Measurements from ENCODE around the gene ZNF536.
"Not testable (repeated sequence)": the region's sequence is repeated elsewhere in the genome, so short reads cannot be mapped to it uniquely, and the experiment has no call there.

The ZNF536 gene

DNA sequence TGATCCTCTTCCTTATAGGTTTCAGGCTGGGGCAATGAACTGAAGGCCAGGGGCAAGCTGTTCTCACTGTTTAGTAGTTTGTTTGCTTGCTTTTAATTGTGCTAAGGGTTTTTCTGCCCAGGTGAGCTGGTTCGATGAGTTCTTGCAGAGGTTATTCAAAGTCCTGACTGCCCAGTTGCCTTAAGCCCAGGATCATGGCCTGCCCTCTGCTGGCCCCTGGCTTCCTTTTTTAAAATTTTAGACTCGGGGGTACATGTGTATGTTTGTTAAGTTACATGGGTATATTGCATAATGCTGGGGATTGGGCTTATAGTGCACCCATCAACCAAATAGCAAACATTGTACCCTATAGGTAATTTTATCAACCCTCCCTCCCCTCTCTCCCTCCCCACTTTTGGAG, 65.7 kb downstream of the ZNF536 start:
- Histone ChIP-seq H3K4me3 (no peak overlapping the region), H3K27ac (no peak overlapping the region)

DNA sequence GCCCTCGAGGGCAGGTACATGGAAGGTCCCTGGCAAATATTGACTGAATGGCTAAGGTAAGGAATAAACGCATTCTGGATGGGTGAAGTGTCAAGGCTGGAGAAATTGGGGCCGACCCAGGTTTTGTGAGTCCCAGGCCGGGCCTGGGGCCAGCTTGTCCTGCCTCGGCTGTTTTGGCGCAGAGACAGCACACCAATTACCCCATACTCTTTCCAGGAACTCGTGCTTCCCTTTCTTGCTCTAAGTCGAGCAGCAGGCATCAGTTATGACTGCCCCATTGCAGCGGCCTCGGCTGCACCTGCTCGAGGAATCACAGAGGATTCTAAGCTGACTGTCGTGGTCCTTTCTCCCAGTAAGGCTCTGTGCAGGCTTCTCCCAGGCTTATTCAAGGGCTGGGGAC, 67.1 kb downstream of the ZNF536 start:
- H3K4me3 ChIP-seq: no peak overlapping the region
- no peak overlapping the region for H3K27ac ChIP-seq

DNA sequence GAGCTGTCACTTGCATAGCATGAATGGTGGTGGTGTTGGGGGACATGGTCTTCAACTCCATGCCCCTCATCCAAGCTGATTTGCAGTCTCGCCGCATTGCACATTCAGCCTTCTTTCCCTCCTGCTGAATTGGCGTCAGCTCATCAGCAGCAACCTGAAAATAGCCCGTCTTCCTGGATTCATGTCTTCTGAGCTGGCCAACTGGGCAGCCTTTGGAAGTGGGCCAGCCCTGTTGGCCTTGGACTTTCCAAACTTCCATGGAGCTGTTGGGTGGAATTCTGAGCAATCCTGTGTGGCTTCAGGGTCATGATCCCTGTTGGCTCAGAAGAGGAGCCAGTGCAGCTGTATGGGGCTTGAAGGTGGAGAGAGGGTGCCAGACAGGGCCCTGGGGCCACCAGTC, 68.8 kb downstream of the ZNF536 start:
- no peak overlapping the region for H3K27ac ChIP-seq

DNA sequence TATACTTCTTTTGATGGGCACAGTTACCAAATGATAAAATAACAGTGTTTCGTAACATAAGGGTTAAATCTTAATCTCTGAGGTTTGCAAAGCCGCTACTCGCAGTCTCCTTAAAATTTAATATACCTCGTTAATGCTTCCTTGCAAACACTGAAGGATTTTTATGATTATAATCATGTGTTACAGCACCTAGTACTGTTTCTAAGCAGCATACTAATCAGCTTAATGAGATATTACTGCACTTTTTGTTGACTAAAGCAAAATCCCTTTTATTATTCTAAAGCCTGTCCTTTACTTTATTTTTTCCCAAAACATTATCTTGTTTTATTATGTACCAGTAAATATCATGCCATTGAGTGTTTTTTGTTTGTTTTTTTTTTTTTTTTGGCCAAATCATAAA, 70.5 kb downstream of the ZNF536 start:
- Histone ChIP-seq H3K4me3 (no peak overlapping the region), H3K27ac (no peak overlapping the region)

More for the DNA sequence above, 68.8 kb downstream of the ZNF536 start:
- no peak overlapping the region for H3K4me3 ChIP-seq

DNA sequence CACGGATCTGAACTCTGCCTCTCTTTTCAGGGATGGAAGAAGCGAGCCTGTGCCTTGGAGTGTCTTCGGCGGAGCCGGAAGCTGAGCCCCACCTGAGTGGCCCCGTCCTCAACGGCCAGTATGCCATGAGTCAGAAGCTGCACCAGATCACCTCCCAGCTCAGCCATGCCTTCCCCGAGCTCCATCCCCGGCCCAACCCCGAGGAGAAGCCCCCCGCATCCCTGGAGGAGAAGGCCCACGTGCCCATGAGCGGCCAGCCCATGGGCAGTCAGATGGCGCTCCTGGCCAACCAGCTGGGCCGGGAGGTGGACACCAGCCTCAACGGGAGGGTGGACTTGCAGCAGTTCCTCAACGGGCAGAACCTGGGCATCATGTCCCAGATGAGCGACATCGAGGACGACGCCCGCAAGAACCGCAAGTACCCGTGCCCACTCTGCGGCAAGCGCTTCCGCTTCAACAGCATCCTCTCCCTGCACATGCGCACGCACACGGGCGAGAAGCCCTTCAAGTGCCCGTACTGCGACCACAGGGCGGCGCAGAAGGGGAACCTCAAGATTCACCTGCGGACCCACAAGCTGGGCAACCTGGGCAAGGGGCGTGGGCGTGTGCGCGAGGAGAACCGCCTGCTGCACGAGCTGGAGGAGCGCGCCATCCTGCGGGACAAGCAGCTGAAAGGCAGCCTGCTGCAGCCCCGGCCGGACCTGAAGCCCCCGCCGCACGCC, 71.5 kb downstream of the ZNF536 start:
- H3K27ac ChIP-seq: no peak overlapping the region

DNA sequence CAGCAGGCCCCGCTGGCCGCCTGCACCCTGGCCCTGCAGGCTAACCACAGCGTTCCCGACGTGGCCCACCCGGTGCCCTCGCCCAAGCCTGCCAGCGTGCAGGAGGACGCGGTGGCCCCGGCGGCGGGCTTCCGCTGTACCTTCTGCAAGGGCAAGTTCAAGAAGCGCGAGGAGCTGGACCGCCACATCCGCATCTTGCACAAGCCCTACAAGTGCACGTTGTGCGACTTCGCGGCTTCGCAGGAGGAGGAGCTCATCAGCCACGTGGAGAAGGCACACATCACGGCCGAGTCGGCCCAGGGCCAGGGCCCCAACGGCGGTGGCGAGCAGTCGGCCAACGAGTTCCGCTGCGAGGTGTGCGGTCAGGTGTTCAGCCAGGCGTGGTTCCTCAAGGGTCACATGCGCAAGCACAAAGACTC, 72.1 kb downstream of the ZNF536 start:
- Histone ChIP-seq H3K4me3 (no peak overlapping the region), H3K27ac (no peak overlapping the region)

More for the DNA sequence above, 71.5 kb downstream of the ZNF536 start:
- H3K4me3 ChIP-seq: no peak overlapping the region

DNA sequence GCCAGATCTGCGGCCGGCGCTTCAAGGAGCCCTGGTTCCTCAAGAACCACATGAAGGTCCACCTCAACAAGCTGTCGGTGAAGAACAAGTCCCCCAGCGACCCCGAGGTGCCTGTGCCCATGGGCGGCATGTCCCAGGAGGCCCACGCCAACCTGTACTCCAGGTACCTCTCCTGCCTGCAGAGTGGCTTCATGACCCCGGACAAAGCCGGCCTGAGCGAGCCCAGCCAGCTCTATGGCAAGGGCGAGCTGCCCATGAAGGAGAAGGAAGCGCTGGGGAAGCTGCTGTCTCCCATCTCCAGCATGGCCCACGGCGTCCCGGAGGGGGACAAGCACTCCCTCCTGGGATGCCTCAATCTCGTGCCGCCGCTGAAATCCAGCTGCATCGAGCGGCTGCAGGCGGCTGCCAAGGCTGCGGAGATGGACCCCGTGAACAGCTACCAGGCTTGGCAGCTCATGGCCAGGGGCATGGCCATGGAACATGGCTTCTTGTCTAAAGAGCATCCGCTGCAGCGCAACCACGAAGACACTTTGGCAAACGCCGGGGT, 72.6 kb downstream of the ZNF536 start:
- H3K27ac ChIP-seq: no peak overlapping the region
- H3K4me3 ChIP-seq: no peak overlapping the region

DNA sequence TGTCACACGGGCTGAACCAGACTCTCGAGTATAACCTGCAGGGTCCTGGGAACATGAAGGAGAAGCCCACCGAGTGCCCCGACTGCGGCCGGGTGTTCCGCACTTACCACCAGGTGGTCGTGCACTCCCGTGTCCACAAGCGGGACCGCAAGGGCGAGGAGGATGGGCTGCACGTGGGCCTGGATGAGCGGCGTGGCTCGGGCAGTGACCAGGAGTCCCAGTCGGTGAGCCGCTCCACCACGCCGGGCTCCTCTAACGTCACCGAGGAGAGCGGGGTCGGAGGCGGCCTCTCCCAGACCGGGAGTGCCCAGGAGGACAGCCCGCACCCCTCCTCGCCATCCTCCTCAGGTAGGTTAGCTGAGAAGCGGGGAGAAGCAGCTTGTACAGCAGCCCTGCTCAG, 73.2 kb downstream of the ZNF536 start:
- Histone ChIP-seq H3K27ac (no peak overlapping the region), H3K4me3 (no peak overlapping the region)

DNA sequence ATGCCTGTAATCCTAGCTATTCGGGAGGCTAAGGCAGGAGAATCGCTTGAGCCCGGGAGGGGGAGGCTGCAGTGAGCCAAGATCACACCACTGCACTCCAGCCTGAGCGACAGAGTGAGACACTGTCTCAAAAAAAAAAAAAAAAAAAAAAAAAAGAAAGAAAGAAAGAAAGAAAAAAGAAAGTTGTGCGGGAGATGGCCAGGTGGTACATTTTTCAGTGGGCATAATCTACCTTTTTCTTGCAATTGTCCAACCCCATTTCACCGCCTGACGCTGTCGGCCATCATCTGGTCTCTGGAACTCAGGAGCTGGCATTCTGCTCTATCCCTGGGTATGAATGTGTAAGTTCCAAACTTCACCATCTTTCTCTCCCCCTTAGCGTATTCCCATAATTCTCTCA, 73.9 kb downstream of the ZNF536 start:
- not testable (repeated sequence) for H3K4me3 ChIP-seq, H3K27ac ChIP-seq

DNA sequence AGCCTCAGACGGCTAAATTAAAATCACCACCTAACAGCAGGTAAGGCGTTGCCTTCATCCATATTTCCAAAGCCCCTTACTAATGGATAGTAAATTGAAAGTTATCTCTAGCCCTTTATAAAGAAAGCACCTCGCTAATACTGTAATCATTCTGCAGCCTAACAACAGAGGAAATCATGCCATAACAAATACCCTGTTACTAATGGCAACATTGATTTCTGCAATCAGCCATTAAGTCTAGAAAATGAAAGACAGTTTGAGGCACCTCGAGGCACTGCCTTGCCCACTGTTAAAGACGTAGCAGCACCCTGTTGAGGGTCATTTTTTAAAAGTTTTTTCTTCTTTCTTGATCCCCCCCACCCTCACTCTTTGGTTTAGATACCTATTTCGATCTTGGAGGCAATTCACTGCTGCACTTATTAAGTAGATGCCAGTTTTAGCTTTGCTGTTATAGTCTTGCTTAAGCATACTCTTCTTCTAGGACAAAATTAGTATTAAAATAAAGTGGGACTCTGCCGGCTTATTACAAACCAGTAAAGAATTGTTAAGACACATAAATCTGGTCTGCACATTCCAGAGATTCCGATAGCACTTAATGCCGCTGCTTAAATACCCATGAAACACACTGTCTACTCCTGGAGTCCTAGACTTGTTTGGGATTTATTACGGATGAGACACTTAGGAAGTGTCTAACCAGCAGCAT, 74.8 kb downstream of the ZNF536 start:
- Histone ChIP-seq H3K4me3 (no peak overlapping the region), H3K27ac (no peak overlapping the region)

DNA sequence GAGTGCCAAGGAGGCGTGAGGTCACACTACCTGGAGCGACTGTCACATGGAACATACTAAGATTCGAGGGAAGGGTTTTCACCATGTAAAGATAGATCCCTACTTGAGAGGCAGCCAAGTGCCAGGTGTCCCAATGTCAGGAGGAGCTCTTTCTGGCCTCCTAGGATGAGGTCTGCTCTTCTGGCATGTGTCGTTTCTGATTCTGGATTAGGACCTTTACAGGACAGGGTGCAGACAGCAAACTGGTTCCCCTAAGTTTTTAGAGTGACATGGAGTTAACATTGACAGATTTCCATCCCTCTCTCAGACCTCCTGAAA, 75.3 kb downstream of the ZNF536 start:
- H3K27ac ChIP-seq: no peak overlapping the region
- H3K4me3 ChIP-seq: no peak overlapping the region

DNA sequence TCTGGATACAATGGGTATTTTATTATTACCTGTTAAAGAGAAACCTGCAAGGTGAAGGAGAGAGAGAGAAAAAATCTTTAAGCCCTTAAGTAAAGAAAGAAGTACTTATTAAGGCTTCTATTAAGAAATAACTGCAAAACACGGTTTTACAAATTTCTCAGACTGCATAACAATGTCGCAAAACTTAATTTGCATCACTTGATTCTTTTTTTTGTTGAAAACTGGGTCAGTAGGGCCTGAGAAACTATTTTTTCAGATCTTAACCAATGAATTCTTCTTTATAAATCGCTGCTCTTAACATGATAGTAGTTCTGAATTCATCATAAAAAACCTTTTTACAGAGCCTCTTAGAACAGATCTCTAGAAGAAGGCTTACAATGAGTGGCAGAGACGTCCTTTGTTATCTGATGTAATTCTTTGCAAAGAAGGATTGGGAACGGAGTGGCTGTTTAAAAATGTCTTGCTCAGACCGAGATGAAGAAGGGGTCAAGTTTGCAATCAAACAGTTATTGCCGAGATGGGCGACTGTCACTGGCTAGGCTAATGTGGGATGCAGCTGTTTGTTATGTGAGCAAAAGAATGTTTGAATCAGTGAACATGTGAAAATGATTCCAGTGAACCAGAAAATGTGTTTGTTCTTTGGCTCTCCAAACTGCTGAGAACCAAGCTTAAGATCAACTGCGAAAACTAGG, 76.3 kb downstream of the ZNF536 start:
- H3K4me3 ChIP-seq: no peak overlapping the region
- H3K27ac ChIP-seq: no peak overlapping the region

DNA sequence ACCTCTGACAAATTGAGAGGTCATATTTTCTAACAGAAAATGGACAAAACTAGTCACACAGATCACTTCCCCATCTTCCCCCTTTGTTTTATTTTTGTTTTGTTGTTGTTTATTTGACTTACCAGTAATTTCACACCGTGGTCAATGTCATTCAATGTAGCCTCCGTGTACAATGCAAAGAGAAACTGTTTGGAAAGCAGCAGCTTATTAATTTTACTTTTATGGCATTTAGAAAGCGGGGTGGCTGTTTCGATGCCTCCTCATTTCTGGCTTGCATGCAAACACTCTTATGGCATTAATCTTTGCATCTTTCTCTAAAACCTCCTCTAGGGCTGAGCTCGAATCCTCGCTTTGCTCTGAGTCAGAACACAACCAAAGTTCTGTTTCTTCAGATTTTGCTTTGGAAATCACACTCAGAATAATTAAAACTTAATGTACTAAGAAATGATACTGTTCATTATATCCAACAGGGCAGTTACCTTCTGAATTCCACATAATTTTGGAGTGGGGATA, 77.0 kb downstream of the ZNF536 start:
- Histone ChIP-seq H3K27ac (peak overlapping the region in 1 of 21 experiments; percentile 6), H3K4me3 (no peak overlapping the region)

DNA sequence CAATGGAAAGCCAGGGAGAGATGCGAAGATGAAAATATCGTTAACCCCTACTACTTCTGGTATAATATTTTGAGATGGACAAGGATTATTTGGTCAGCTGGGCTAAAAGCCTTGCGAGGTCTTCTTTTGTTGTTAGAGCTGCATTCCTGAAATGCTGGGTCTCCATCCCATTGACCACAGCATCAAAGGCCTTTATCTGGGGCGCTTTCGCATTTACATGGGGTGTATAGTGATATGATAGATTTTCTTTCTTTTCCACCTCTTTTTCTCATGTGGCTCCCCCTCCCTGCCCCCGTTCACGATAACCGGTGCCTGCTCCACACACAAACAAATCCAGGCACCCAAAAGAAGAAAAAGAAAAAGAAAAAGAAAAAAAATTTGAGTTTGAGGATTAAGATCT, 77.5 kb downstream of the ZNF536 start:
- peak overlapping the region in 1 of 21 experiments; percentile 6 for H3K27ac ChIP-seq
- H3K4me3 ChIP-seq: peak overlapping the region in 1 of 7 experiments; percentile 24

DNA sequence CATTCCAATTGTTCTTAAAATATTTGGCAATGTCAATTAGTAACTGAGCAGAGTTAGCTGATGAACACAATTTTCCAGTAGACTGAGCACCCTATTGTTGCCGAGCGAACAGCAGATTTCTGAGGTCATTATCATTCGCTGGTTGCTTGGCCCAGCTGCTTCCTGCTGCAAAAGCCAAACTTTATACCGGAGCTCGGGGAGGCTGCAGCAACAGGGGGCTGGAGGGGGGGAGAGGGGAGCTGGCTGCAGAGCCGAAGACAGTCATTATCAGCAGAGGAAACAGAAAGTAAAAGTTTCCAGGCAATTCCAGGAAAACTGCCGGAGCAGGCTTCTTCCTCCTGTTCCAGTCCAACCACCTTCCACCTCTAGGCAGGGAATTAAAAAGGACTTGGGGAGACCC, 77.9 kb downstream of the ZNF536 start:
- peak overlapping the region in 3 of 7 experiments; percentile 3 to 24 (median 15) for H3K4me3 ChIP-seq
- H3K27ac ChIP-seq: peak overlapping the region in 4 of 21 experiments; percentile 26 to 55 (median 45)

DNA sequence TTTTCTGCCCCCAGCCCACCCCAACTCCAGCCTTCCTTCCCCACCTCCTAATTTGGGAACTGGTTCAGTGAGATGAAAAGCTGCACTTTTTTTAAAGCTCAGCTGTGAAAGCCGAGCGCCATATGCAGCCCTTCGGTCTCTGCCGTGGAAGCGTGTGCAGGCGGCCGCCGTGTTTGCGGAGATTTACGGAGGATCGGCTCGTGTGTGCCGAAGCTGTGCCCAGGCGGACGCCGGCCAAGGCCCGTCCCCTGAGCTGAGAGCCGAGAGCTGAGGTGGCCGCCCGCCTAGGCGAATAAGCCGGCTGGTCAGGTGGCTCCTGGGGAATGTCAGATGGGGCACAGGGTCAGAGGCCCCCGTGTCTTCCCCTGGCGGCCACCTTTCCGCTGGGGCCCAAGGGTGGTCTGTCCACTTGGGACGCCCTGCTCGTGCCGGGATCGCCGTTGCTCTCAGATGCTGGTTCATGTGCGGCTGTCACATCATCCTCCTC, 78.7 kb downstream of the ZNF536 start:
- H3K4me3 ChIP-seq: peak overlapping the region in 4 of 7 experiments; percentile 3 to 24 (median 9)

DNA sequence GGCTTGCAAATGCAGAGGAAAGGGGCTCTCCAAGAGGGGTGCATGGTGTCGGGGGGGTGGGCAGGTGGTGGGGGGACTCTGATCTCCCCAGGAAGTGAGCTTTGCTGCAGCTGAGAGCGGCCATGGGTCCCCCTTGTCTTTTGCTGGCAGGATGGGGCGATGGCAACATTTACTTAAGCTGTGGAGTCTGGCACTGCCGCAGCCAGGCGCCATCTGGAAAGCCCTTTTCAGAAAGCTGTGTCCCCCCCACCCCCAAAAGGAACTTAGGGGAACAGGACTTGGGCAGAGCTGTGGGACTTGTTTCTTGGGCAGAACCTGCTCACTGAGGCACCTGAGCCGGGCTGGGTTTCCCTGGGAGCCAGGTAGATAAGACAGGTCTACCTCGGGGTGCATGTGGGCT, 80.7 kb downstream of the ZNF536 start:
- Histone ChIP-seq H3K27ac (no peak overlapping the region), H3K4me3 (no peak overlapping the region)

More for the DNA sequence above, 78.7 kb downstream of the ZNF536 start:
- H3K27ac ChIP-seq: peak overlapping the region in 4 of 21 experiments; percentile 26 to 56 (median 35)

DNA sequence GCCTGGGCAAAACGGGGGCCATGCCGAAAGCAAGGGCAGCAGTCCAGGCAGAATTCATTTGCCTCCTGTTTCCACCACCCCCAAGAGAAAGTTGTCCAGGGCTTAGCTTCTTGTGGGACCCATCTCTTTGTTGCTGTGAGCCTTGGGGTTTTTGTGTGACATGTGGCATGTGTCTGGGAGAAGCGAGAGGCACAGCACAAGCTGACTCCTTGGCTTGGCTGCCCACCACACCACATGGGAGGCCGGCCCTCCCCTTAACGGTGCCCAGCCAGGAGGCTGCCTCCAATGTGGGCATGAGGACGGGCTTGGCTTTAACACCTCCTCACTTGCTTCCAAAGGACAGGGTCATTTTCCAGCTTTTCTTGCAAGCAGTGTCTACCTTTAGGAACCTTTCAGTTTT, 81.6 kb downstream of the ZNF536 start:
- no peak overlapping the region for H3K27ac ChIP-seq

DNA sequence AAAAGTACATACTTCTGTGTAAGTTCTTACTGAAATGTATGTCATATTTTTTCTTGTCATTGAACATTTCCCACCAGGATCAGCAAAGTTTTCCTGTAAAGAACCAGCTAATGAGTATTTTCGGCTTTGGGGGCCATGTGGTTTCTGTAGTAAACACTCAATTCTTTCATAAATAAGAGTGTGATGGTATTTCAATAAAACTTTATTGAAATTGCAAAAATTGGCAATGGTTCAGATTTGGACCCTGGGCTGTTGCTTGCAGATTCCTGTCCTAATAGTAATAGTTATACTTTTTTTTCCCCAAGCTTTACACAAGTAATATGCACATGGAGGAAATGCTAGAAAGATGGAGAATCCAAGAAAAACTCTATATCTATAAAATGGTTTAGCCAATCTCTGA, 83.7 kb downstream of the ZNF536 start:
- Histone ChIP-seq H3K4me3 (no peak overlapping the region), H3K27ac (no peak overlapping the region)

More for the DNA sequence above, 81.6 kb downstream of the ZNF536 start:
- no peak overlapping the region for H3K4me3 ChIP-seq

DNA sequence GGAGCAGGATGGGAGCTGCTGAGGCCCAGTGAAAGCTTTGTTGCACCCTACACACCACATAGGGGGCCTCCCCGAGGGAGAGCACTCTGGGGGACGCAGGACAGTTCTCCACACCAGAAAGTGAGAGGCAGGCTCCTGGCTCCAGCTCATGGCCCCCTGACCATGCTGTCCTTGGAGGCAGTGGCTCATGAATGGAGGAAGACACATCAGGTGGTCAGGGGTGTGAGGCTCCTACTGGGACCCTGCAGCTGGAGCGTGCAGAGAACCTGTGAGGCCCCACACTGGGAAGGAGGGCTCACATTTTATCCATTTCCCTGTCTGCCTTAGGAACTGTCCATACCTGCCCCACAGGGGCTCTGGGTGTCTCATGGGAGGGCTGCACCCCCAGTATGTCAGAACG, 85.3 kb downstream of the ZNF536 start:
- H3K27ac ChIP-seq: no peak overlapping the region
- no peak overlapping the region for H3K4me3 ChIP-seq
